ENCODE results near the gene RPL5. TPM values are rescaled to one million over a fixed set of nuclear protein-coding genes. Genes with fewer than 3 reads are reported as not detected.

The RPL5 gene
- total RNA-seq, 1 experiment from 2014 or later, result 1,480 TPM

GRCh38 chr1:92843429-92844352 is 11.9 kb downstream of the RPL5 start:
- ATAC-seq (peak; percentile 26; the same call in 1 of the 2 replicates), DNase-seq (ENCODE audit: low read depth, low spot score) (no peak)
- ChIA-PET CTCF (interaction anchor here (1.0 kb wide), 1 partner anchor 12 kb away, joined by 3 read pairs; the partner anchor contains the start of gene RPL5), POLR2A (interaction anchor here (1.6 kb wide), 1 partner anchor 12 kb away, joined by 5 read pairs; the partner anchor contains the start of gene RPL5), RAD21 (ENCODE audit: low non-redundant PET in 1 of 2, low total read pairs in 2 of 2, uncharacterized antibody in 2 of 2, unreplicated experiment in 2 of 2) (interaction anchor here in 1 of 2 experiments (0.6 kb wide), 1 partner anchor 95 kb away, joined by 4 read pairs; no protein-coding TSS in a partner anchor)
- H2AFZ ChIP-seq (ENCODE audit: low read depth, low read length, poor library complexity, severe bottlenecking), result no peak overlapping the region
- no peak overlapping the region for H3K4me3 ChIP-seq (replicated peaks in 1 of 2; ENCODE audit: low read depth in 1 of 2, low read length in 2 of 2)
- H3K4me1 ChIP-seq (ENCODE audit: control insufficient read depth in 1 of 2, insufficient read depth in 2 of 2, low read length in 2 of 2), result no peaks in the 10 kb centered on the region
- H3K27ac ChIP-seq (ENCODE audit: low read depth, low read length), result no peak overlapping the region
- H3K9me2 ChIP-seq (ENCODE audit: insufficient read depth), result no peaks in the 10 kb centered on the region
- TF ChIP-seq RAD21 (IDR thresholded peaks at IDR 0.05; ENCODE audit: low read depth) (no peak), ZFX (IDR thresholded peaks at IDR 0.05) (no peak), TCF7L2 (IDR thresholded peaks at IDR 0.05; ENCODE audit: borderline replicate concordance, extremely low read depth, insufficient read depth, insufficient read length) (no peak), REST (IDR thresholded peaks at IDR 0.05; ENCODE audit: low read depth) (no peak), MAX (IDR thresholded peaks at IDR 0.05) (no peak), CBX3 (IDR thresholded peaks at IDR 0.05; ENCODE audit: low read depth) (no peak), SIN3A (IDR thresholded peaks at IDR 0.05; ENCODE audit: low read depth) (no peak), POLR2AphosphoS5 (IDR thresholded peaks at IDR 0.05; ENCODE audit: low read depth, low read length) (no peak; the same call in 1 of the 2 replicates), ZBTB33 (IDR thresholded peaks at IDR 0.05; ENCODE audit: extremely low read depth, insufficient replicate concordance, low read length) (no peak), SRF (IDR thresholded peaks at IDR 0.05; ENCODE audit: low read depth) (no peak)
- BruUV-seq (replicated peaks), result no TSS peak
- peaks cover 38 to 46% of the 10 kb centered on the region in 2 experiments for H3K36me3 ChIP-seq (ENCODE audit: control insufficient read depth in 1 of 2, insufficient read depth in 2 of 2, low read length in 2 of 2)
- peaks cover 27% of the 10 kb centered on the region for H3K79me2 ChIP-seq (ENCODE audit: insufficient read depth, low read length)
- H4K20me1 ChIP-seq (ENCODE audit: insufficient read depth), result peaks cover 44% of the 10 kb centered on the region
- no peak overlapping the region for H3K4me2 ChIP-seq (ENCODE audit: low read length)
- intact Hi-C loops (cut with micrococcal nuclease), result no loop called here
- H3K9me3 ChIP-seq (ENCODE audit: control insufficient read depth in 1 of 2, insufficient read depth in 1 of 2, low read depth in 1 of 2, low read length in 2 of 2), result no peaks in the 10 kb centered on the region
- no peak overlapping the region for H3K9ac ChIP-seq (ENCODE audit: low read length)
- no peaks in the 10 kb centered on the region for H3K27me3 ChIP-seq (ENCODE audit: insufficient read depth, low read length)

Data from HCT116 (cell line).